ENCODE measurements around the gene GRIA4.

The GRIA4 gene

DNA sequence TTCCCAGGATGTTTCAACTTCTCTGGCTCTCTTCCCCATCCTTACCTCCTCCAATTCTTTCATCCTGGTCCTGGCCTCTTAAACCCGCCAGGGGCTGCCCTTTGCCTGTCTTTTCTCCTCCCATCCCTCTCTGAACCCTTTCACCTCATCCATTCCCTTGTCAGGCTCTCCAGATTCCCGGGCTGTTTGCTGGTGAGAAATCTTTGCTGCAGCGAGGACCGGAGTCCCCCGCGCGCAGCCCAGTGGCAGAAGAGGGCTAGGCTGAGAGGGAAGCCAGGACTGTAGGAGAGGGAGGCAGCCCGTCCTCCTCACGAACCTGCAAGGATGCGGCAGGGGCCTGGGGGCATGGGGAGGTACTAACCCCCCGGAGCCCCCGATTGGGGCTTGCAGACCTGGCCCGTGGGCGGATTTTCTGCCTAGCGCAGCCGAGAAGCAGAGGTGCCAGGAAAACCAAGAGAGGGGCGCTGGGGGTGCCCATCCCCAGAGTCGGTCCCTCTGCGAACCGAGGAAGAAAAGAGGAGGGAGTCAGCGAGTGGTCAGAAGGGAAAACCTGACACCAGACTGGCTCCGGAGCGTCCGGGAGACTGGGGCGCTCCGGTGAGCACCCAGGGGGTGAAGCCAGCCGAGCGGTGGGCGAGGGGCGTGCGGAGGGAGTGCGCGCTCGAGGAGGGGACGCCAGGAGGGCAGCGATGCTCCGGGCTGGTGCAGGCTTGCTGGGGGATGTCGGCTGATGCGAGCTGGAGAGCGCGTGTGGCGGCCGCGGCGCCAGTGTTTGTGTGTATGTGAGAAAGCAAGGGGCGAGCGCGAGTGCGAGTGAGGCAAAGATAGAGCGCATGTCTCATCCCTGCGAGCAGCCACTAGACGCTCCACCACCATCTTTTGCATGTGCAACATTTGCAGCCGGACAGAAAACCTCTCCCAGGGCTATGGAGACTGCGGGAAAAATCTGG is at the start of gene GRIA4:
GRIA4 (plus strand) TSS at position 242 of the 950 bp plus-strand sequence. CDS start 925 bp downstream, outside the sequence.
- DNase-seq: peak; percentile 5 to 7

DNA sequence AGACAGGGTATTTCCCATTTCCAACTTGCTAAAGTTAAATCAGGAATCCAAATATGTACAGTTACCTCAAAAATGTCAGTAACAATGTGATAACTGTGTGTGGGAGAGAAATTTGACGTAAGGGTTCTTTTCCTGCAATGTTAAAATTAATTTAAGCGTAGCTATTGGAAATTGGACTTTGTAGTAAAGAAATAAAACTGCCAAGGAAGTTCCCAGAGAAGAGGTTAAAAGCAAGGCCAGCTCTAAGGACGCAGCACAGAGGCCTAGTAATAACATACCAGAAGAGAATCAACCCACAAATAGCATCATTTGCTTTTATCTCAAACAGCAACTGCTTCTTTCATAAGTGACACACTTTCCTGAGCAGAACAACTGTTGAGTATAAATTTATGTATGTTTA is 36.8 kb upstream of the GRIA4 start:
- DNase-seq: no peak

DNA sequence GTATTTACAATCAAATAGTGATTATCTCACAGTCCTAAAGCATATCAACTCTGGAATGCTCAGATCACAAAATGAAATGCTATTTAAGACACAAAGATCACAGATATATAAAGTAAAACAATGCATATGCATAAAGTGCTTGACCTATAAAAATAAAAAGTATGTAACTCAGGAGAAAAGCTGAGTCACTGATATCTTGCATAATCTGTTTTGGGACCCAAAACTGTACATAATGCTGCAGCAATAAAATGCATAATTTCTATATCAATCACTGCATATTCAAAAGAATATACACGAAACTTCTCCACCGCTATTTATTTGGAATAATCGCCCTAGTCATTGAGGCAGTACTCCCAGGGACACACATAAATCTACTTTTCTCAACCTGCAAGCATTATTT is 34.9 kb upstream of the GRIA4 start:
- no peak for DNase-seq

GRCh38 chr11:105577641-105578040 is 32.2 kb upstream of the GRIA4 start:
- no peak for DNase-seq

- DNase-seq: no peak
These were observed 30.8 kb upstream of the GRIA4 start for GRCh38 chr11:105579111-105579510.

DNA sequence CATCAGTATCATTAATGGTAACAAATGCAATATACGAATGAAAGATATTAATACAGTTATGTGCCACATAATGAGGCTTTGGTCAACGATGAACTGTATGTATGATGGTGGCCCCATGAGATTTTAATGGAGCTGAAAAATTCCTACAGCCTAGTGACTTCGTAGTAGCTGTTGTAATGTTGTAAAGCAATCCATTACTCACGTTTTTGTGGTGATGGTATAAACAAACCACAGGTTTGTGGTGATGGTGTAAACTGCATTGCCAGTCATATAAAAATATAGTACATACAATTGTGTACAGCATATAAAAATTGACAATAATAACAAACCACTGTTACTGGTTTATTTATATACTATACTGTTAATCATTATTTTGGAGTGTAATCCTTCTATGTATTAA is 27.4 kb upstream of the GRIA4 start:
- DNase-seq: no peak

DNA sequence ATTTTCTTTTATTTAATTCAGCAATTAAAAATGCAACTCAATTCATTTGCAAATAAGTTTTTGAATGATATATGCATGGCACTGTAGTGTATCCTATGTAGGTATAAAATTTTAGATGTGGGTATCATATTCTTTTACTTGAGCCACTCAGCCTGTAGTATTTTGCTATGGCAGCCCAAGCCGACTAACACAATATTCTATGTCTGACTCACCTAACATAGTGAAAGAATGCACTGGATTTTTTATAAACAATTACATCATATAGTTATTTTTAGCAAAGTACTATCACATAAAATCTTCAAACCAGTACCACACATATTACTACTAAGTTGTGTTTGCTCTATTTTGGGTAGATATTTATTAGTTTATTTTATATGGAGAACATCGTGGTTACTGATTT is 21.9 kb upstream of the GRIA4 start:
- DNase-seq: no peak

GRCh38 chr11:105589346-105589745 is 20.5 kb upstream of the GRIA4 start:
- no peak for DNase-seq

GRCh38 chr11:105592035-105592434 is 17.8 kb upstream of the GRIA4 start:
- DNase-seq: no peak

- no peak for DNase-seq
These were observed 11.5 kb upstream of the GRIA4 start for GRCh38 chr11:105598371-105598770.

DNA sequence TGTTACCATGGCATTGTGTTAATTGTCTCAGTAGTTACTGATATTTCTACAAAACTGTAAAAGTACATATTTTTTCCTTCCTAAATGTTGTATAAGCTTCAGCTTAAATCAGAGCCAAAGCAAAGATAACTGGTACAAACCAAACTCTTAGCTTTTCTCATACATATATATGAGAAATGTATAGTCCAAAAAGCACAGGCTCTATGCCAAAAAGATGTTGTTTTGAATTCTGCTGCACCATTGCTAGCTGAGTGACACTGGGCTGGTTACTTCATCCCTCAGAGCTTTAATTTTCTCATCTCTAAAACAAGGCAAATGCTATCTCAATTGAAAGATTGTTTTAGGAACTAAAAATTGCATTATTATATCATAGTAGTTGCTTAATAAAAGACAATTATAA is 6.7 kb upstream of the GRIA4 start:
- no peak for DNase-seq

DNA sequence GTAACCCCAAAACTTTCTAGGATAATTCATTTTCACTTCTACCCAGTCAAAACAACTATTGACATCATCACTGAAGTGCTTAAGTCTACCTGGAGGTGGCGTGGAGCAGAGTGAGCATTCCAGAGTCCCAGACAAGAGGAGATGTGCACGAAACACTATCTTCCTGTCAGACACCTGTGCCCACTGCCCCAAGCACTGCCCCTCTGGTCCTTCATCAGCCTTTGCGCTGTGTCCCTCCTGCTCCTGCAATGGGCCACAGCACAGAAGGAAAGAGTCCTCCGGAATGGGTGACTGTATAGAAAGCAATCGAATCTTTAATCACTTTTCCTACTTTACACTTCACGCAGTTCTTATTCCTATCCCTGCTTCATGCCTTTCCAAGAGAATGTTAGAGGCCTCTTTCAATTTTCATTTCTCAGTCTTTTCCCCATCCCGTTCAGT is 512 bp upstream of the GRIA4 start:
- DNase-seq: peak; percentile 5 to 8

DNA sequence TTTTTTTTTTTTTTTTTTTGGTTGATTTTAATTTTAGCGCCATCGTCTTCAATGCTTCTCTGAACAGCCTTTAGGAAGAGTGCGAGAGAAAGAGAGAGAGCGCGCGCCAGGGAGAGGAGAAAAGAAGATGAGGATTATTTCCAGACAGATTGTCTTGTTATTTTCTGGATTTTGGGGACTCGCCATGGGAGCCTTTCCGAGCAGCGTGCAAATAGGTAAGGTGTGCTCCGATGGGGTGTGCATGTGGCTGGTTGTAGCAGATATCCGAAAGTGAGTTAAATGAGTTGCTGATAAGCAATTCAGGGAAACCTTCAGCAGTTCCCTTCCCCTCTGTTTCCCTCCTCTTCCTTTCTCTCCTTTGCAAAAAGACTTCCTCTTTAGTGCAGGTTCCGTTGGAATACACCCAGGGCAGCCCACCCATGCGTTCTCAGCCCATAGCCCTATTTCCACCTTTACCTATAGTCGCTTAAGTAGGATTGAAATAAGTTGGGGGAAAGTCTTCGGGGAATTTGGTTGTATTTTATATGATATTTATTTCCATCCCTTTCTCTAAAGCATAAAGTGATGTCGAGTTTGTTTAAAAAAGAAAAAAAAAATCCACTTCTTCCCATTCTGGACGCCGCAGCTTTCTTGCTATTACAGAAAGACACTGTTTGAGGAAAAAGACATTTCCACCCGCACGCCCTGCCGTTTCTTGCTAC is 1.1 kb downstream of the GRIA4 start:
- DNase-seq: no peak

DNA sequence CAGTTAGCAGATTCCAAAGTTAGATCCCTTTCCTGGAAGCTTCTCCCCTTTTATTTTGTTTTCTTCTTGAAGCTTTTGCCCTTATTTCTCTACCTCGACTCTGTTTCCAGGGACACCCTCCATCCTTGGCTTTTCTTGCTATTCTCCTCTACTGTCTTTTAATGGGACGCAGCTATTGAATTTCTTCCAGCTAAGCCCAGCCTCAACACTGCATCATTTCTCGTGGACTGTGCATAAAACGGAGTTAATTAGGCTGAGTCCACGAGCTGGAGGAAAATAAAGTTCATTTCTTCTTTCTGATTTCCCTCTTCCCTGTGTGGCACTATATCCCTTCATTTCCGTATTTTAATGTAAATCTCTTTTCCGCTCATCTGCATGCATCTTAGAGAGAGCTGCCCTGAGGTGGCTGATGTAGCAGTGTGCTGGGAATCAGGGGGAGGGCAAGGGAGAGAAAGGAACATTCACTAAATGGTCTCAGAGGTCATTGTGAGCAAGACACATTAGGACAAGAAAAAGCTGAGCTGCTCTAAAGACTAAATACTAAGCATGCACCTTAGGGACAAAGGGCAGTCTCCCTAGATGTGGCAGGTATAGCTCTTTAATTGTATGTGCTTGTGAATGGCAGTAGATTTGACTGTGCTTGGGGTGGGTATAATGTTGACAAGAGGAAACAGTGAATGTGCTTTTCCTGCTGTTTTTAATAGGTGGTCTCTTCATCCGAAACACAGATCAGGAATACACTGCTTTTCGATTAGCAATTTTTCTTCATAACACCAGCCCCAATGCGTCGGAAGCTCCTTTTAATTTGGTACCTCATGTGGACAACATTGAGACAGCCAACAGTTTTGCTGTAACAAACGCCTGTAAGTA is 1.9 kb downstream of the GRIA4 start:
- no peak for DNase-seq

- no peak for DNase-seq
These were observed 2.9 kb downstream of the GRIA4 start for GRCh38 chr11:105612771-105613170.

- DNase-seq: no peak
These were observed 3.3 kb downstream of the GRIA4 start for GRCh38 chr11:105613183-105613582.

DNA sequence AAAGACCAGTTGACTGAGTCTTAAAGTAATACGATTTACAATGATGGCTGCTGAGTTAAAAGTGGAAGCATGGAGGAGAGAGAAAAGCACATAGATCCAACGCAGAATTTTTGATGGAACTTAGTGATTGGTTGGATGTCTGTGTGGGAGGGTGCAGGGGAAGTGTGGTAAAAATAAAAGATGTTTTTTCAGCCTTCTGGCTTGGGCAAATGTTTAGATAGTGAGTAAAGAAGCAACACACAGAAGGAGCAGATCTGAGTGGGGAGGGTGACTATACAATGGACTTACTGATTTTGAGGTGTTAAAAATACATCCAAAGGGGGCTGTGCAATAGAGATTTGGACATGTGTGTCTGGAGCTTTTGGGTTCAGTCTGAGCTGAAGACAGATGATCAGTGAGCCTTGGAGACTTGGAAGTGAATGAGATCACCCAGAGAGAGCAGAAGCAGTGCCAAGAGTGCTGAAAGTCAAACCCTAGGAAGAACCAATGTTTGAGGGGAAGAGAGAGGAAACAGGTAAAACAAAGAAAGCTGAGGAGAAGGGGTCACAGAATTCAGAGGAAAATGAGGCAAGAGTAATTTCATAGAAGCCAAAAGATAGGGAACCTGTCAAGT is 8.6 kb downstream of the GRIA4 start:
- DNase-seq: no peak

- DNase-seq: no peak
These were observed 9.7 kb downstream of the GRIA4 start for GRCh38 chr11:105619556-105619955.

GRCh38 chr11:105622016-105622415 is 12.1 kb downstream of the GRIA4 start:
- DNase-seq: no peak

GRCh38 chr11:105632316-105632715 is 22.4 kb downstream of the GRIA4 start:
- no peak for DNase-seq

- DNase-seq: no peak
These were observed 25.6 kb downstream of the GRIA4 start for GRCh38 chr11:105635466-105635865.

DNA sequence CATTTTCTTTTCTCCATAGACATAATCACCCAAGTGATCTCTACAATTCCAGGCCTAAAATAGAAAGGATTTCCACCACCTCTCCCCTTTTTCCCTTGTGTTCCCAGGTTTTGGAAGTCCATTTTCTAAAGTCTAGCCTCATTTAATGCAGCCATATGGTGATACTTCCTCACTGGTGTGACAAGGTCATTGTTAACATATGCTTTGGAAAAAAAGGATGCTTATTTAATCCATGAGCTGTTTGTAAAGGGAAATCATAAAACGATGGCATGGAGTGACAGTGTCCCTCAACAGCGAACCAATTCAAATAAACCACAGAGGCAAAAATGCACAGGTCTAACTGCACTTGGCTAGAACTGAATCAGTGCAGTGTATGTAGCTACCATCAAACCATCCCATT is 26.6 kb downstream of the GRIA4 start:
- no peak for DNase-seq

- no peak for DNase-seq
These were observed 29.7 kb downstream of the GRIA4 start for GRCh38 chr11:105639527-105639926.
